Mesenchymal stem cell (in vitro differentiated cells and primary cell): ENCODE measurements around the gene PLPPR3.

Experiments
- DNase-seq: peaks from one replicate; pipeline ENCODE4 v3.0.0-alpha.2; 2013
- H2AFZ ChIP-seq: one replicate; pipeline ENCODE4 v1.6.1; 2013; ENCODE audit warnings: low read depth, mild to moderate bottlenecking, control low read depth, inconsistent platforms, low read length, moderate library complexity
- H2AK5ac ChIP-seq: 2 replicates; pipeline ENCODE4 v1.6.1; 2013; ENCODE audit warnings: low read length, moderate library complexity, mild to moderate bottlenecking, inconsistent platforms; ENCODE audit not compliant: severe bottlenecking
- H2BK120ac ChIP-seq: one replicate; pipeline ENCODE4 v1.6.1; 2013; ENCODE audit warnings: low read depth, mild to moderate bottlenecking, inconsistent platforms, low read length, moderate library complexity
- H2BK12ac ChIP-seq, 2 experiments: one replicate each; pipeline ENCODE4 v1.6.1; 2013; ENCODE audit warnings: inconsistent platforms in 2 of 2, low read length in 2 of 2, mild to moderate bottlenecking in 2 of 2, moderate library complexity in 2 of 2, control low read depth in 1 of 2
- H2BK15ac ChIP-seq: one replicate; pipeline ENCODE4 v1.6.1; 2013; ENCODE audit warnings: mild to moderate bottlenecking, low read depth, inconsistent platforms; ENCODE audit not compliant: poor library complexity, severe bottlenecking
- H2BK5ac ChIP-seq: 2 replicates; pipeline ENCODE4 v1.6.1; 2013; ENCODE audit warnings: low read depth, mild to moderate bottlenecking, low read length, control low read depth, inconsistent platforms; ENCODE audit not compliant: poor library complexity, severe bottlenecking
- H3K14ac ChIP-seq, 2 experiments: one replicate each; pipeline ENCODE4 v1.6.1; 2013; ENCODE audit warnings: inconsistent platforms in 2 of 2, low read length in 2 of 2, control low read depth in 1 of 2, mild to moderate bottlenecking in 1 of 2, moderate library complexity in 1 of 2
- H3K18ac ChIP-seq, 2 experiments: one replicate each; pipeline ENCODE4 v1.6.1; 2013; ENCODE audit warnings: inconsistent platforms in 2 of 2, low read length in 2 of 2, control low read depth in 1 of 2, low read depth in 1 of 2, mild to moderate bottlenecking in 1 of 2
- H3K23ac ChIP-seq, 2 experiments: one replicate each; pipeline ENCODE4 v1.6.1; 2013; ENCODE audit warnings: inconsistent platforms in 2 of 2, low read length in 2 of 2, mild to moderate bottlenecking in 2 of 2, moderate library complexity in 2 of 2, control low read depth in 1 of 2
- H3K27ac ChIP-seq: 2 replicates; pipeline ENCODE4 v1.5.1; 2013; ENCODE audit warnings: mild to moderate bottlenecking, moderate library complexity, low read length, control low read depth, inconsistent platforms; ENCODE audit not compliant: poor library complexity, severe bottlenecking
- H3K27me3 ChIP-seq, 2 experiments: 2 replicates each; pipeline versions ENCODE4 v1.6.1 to v1.7.0; 2013; ENCODE audit warnings: low read length in 2 of 2, mild to moderate bottlenecking in 2 of 2, moderate library complexity in 2 of 2, control low read depth in 1 of 2, inconsistent platforms in 1 of 2; ENCODE audit not compliant: control insufficient read depth in 1 of 2, insufficient read depth in 1 of 2
- H3K36me3 ChIP-seq, 2 experiments: 2 replicates each; pipeline versions ENCODE4 v1.6.1 to v1.7.0; 2013; ENCODE audit warnings: low read length in 2 of 2, control low read depth in 1 of 2, inconsistent platforms in 1 of 2, low read depth in 1 of 2, mild to moderate bottlenecking in 1 of 2; ENCODE audit not compliant: insufficient read depth in 2 of 2, control insufficient read depth in 1 of 2
- H3K4ac ChIP-seq, 2 experiments: one replicate each; pipeline ENCODE4 v1.6.1; 2013; ENCODE audit warnings: inconsistent platforms in 2 of 2, low read length in 2 of 2, mild to moderate bottlenecking in 2 of 2, moderate library complexity in 2 of 2, control low read depth in 1 of 2, low read depth in 1 of 2
- H3K4me1 ChIP-seq: 2 replicates; pipeline ENCODE4 v1.6.1; 2013; ENCODE audit warnings: low read depth, low read length, control low read depth; ENCODE audit not compliant: control insufficient read depth, insufficient read depth
- H3K4me2 ChIP-seq: 2 replicates; pipeline ENCODE4 v1.6.1; 2013; ENCODE audit warnings: low read length, mild to moderate bottlenecking, inconsistent platforms; ENCODE audit not compliant: poor library complexity, severe bottlenecking
- H3K4me3 ChIP-seq, 2 experiments: 2 replicates each; pipeline versions ENCODE4 v1.5.1 to v1.7.0; 2013; ENCODE audit warnings: low read length in 2 of 2, mild to moderate bottlenecking in 2 of 2, control low read depth in 1 of 2, low read depth in 1 of 2; ENCODE audit not compliant: insufficient read depth in 1 of 2
- H3K79me1 ChIP-seq: replicated peaks from 2 replicates; pipeline ENCODE4 v1.6.1; 2013; ENCODE audit warnings: mild to moderate bottlenecking, control low read depth, low read length, inconsistent platforms; ENCODE audit not compliant: poor library complexity, severe bottlenecking
- H3K9ac ChIP-seq: 2 replicates; pipeline ENCODE4 v1.7.0; 2013; ENCODE audit warnings: mild to moderate bottlenecking, low read length, moderate library complexity
- H3K9me3 ChIP-seq: 2 replicates; pipeline ENCODE4 v1.7.0; 2013; ENCODE audit warnings: mild to moderate bottlenecking, low read length; ENCODE audit not compliant: control insufficient read depth
- H4K8ac ChIP-seq: one replicate; pipeline ENCODE4 v1.6.1; 2013; ENCODE audit warnings: inconsistent platforms, mild to moderate bottlenecking, low read length, moderate library complexity
- H4K91ac ChIP-seq: one replicate; pipeline ENCODE4 v1.6.1; 2013; ENCODE audit warnings: mild to moderate bottlenecking, low read length, inconsistent platforms
- WGBS: methylation state at CpG from one replicate; pipeline ENCODE4 v1.1.7; 2013; ENCODE audit warnings: mixed read lengths; 5-methylcytosine and 5-hydroxymethylcytosine counted together

The PLPPR3 gene

GRCh38 chr19:858868-859843, 37.4 kb upstream of the PLPPR3 start, which contains the start of gene CFD:
TSS of gene CFD (plus strand) at chr19:859664. CDS start at chr19:859690, 26 bp downstream.
- peak within 1 kb of the TSS; percentile 58 to 77 for H3K4me3 ChIP-seq
- no peaks in the 10 kb centered on the region for H3K79me1 ChIP-seq
- peak within 1 kb of the TSS; percentile 14 for H4K91ac ChIP-seq
- H3K36me3 ChIP-seq, result peaks cover 0 to 3% of the 10 kb centered on the region in 2 experiments
- DNase-seq, result no peak
- H2BK12ac ChIP-seq, result no peak within 1 kb of the TSS
- no peak within 1 kb of the TSS for H2BK120ac ChIP-seq
- H3K4me1 ChIP-seq, result peaks cover 30% of the 10 kb centered on the region
- H2BK15ac ChIP-seq, result peak within 1 kb of the TSS; percentile 48
- no peak within 1 kb of the TSS for H3K14ac ChIP-seq
- H3K9ac ChIP-seq, result peak within 1 kb of the TSS; percentile 78
- H3K23ac ChIP-seq, result no peak within 1 kb of the TSS
- 73% methylated on average over 16 of the region's 24 CpGs for WGBS
- no peaks in the 10 kb centered on the region for H3K27me3 ChIP-seq
- no peak within 1 kb of the TSS for H2BK5ac ChIP-seq
- H2AK5ac ChIP-seq, result peak within 1 kb of the TSS; percentile 36
- H4K8ac ChIP-seq, result no peak within 1 kb of the TSS
- no peak within 1 kb of the TSS for H3K27ac ChIP-seq
- no peaks in the 10 kb centered on the region for H3K9me3 ChIP-seq
- no peak within 1 kb of the TSS for H2AFZ ChIP-seq
- H3K4me2 ChIP-seq, result peak within 1 kb of the TSS; percentile 94
- no peak within 1 kb of the TSS for H3K18ac ChIP-seq
- H3K4ac ChIP-seq, result no peak within 1 kb of the TSS

DNA sequence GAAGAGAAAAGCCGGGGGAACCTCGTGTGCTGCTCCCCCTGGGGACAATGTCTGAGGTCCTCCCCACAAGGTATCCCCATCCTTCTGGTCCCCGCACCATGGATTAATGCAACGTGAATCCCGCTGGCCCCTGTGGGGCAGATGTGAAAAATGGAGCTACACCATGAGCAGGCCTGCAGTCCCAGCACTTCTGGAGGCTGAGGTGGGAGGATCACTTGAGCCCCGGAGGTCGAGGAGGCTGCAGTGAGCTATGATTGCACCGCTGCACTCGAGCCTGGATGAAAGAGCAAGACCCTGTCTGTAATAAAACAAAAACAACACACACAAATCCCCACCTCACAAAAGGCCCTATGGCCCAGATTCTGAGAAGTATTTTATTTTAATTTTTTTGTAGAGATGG, 36.5 kb upstream of the PLPPR3 start:
- Histone ChIP-seq H3K27me3 (no peaks in the 10 kb centered on the region), H3K4me2 (no peak overlapping the region), H3K23ac (no peak overlapping the region), H4K8ac (no peak overlapping the region), H3K27ac (no peak overlapping the region), H2AFZ (no peak overlapping the region), H2AK5ac (no peak overlapping the region), H3K14ac (no peak overlapping the region), H2BK120ac (no peak overlapping the region), H3K18ac (no peak overlapping the region), H4K91ac (no peak overlapping the region), H3K4ac (no peak overlapping the region), H2BK5ac (no peak overlapping the region), H3K79me1 (no peaks in the 10 kb centered on the region), H3K4me3 (no peak overlapping the region), H2BK15ac (no peak overlapping the region), H3K9ac (no peak overlapping the region), H3K9me3 (no peaks in the 10 kb centered on the region), H3K36me3 (peaks cover 0 to 3% of the 10 kb centered on the region in 2 experiments), H3K4me1 (peaks cover 27% of the 10 kb centered on the region), H2BK12ac (no peak overlapping the region)
- no peak for DNase-seq
- WGBS, result 75% methylated on average over 8 of the region's 9 CpGs

GRCh38 chr19:855566-856120, 33.9 kb upstream of the PLPPR3 start:
- no peaks in the 10 kb centered on the region for H3K36me3 ChIP-seq
- H4K8ac ChIP-seq, result no peak overlapping the region
- no peak overlapping the region for H2BK12ac ChIP-seq
- H3K4me1 ChIP-seq, result peaks cover 14% of the 10 kb centered on the region
- H3K27me3 ChIP-seq, result no peaks in the 10 kb centered on the region
- H3K27ac ChIP-seq, result no peak overlapping the region
- H2BK5ac ChIP-seq, result no peak overlapping the region
- no peak overlapping the region for H2AK5ac ChIP-seq
- H3K14ac ChIP-seq, result no peak overlapping the region
- no peak overlapping the region for H3K4me2 ChIP-seq
- H3K79me1 ChIP-seq, result no peaks in the 10 kb centered on the region
- no peak overlapping the region for H3K4me3 ChIP-seq
- no peak overlapping the region for H3K4ac ChIP-seq
- DNase-seq, result no peak
- no peak overlapping the region for H3K23ac ChIP-seq
- no peak overlapping the region for H3K9ac ChIP-seq
- no peaks in the 10 kb centered on the region for H3K9me3 ChIP-seq
- WGBS, result 88% methylated on average over 40 of the region's 40 CpGs
- H2AFZ ChIP-seq, result no peak overlapping the region
- no peak overlapping the region for H2BK120ac ChIP-seq
- H2BK15ac ChIP-seq, result no peak overlapping the region
- no peak overlapping the region for H4K91ac ChIP-seq
- H3K18ac ChIP-seq, result no peak overlapping the region

- Histone ChIP-seq H2BK5ac (no peak overlapping the region), H3K4ac (no peak overlapping the region), H3K4me2 (no peak overlapping the region), H4K8ac (no peak overlapping the region), H4K91ac (no peak overlapping the region), H3K4me3 (no peak overlapping the region), H3K18ac (no peak overlapping the region), H2BK120ac (no peak overlapping the region), H2BK15ac (no peak overlapping the region), H3K23ac (no peak overlapping the region), H3K27me3 (no peaks in the 10 kb centered on the region), H3K4me1 (peaks cover 15% of the 10 kb centered on the region), H2AK5ac (no peak overlapping the region), H3K14ac (no peak overlapping the region), H3K36me3 (no peaks in the 10 kb centered on the region), H2BK12ac (peak overlapping the region in 1 of 2 experiments; percentile 48), H3K9me3 (no peaks in the 10 kb centered on the region), H3K9ac (no peak overlapping the region), H3K27ac (no peak overlapping the region), H2AFZ (no peak overlapping the region), H3K79me1 (no peaks in the 10 kb centered on the region)
- no peak for DNase-seq
- 87% methylated on average over 12 of the region's 12 CpGs for WGBS
Observed at GRCh38 chr19:855142-855541, 33.4 kb upstream of the PLPPR3 start.
